CD14-positive monocyte (primary cell): ENCODE measurements around the gene CHKA. TPM values are rescaled to one million over a fixed set of nuclear protein-coding genes. Genes with fewer than 3 reads are reported as not detected.

ENCODE experiments used
- DNase-seq, 3 donors: peaks; one replicate each; pipeline ENCODE4 v3.0.0-alpha.2; 2011 to 2022
- H2AFZ ChIP-seq: 2 replicates; pipeline ENCODE4 v1.6.0; 2012; ENCODE audit warnings: mild to moderate bottlenecking, low read depth, low read length, inconsistent platforms; ENCODE audit not compliant: insufficient read depth, poor library complexity, severe bottlenecking
- H3K27ac ChIP-seq, 2 donors: 1 replicate in 1 of 2; 2 replicates in 1 of 2; pipeline ENCODE4 v1.5.1; 2012 to 2013; ENCODE audit warnings: low read length in 2 of 2, control low read depth in 1 of 2, inconsistent platforms in 1 of 2, low read depth in 1 of 2, mild to moderate bottlenecking in 1 of 2
- H3K27me3 ChIP-seq, 2 donors: one replicate each; pipeline versions ENCODE4 v1.6.0 to v1.6.1; 2011 to 2013; ENCODE audit warnings: low read length in 2 of 2; ENCODE audit not compliant: control insufficient read depth in 2 of 2, insufficient read depth in 2 of 2
- H3K36me3 ChIP-seq, 2 donors: replicated peaks in 1 of 2; 1 replicate in 1 of 2; 2 replicates in 1 of 2; pipeline versions ENCODE4 v1.5.1 to v1.6.1; 2012 to 2013; ENCODE audit warnings: low read length in 2 of 2, control low read depth in 1 of 2, inconsistent platforms in 1 of 2, mild to moderate bottlenecking in 1 of 2; ENCODE audit not compliant: insufficient read depth in 2 of 2, control insufficient read depth in 1 of 2
- H3K4me1 ChIP-seq, 2 donors: 1 replicate in 1 of 2; 2 replicates in 1 of 2; pipeline versions ENCODE4 v1.5.1 to v1.6.1; 2012 to 2013; ENCODE audit warnings: low read length in 2 of 2, control low read depth in 1 of 2, inconsistent platforms in 1 of 2, mild to moderate bottlenecking in 1 of 2, moderate library complexity in 1 of 2; ENCODE audit not compliant: insufficient read depth in 2 of 2, control insufficient read depth in 1 of 2
- H3K4me2 ChIP-seq: replicated peaks from 2 replicates; pipeline ENCODE3; 2012; ENCODE audit warnings: low read length, moderate library complexity, mild to moderate bottlenecking; ENCODE audit not compliant: poor library complexity, severe bottlenecking; ENCODE audit errors: extremely low read depth
- H3K4me3 ChIP-seq, 3 experiments: fragments of 200-600 bp in 1 of 3; sonication (generic) in 1 of 3; replicated peaks in 1 of 3; 1 replicate in 2 of 3; 2 replicates in 1 of 3; pipeline ENCODE4 v1.5.1; 2011 to 2013; ENCODE audit warnings: low read length in 3 of 3, mild to moderate bottlenecking in 3 of 3, control low read depth in 2 of 3, low read depth in 2 of 3, inconsistent platforms in 1 of 3, moderate library complexity in 1 of 3
- H3K79me2 ChIP-seq: 2 replicates; pipeline ENCODE4 v1.6.0; 2012; ENCODE audit warnings: mild to moderate bottlenecking, control low read depth, inconsistent platforms, low read length, moderate library complexity; ENCODE audit not compliant: insufficient read depth
- H3K9ac ChIP-seq: 2 replicates; pipeline ENCODE4 v1.6.0; 2017; ENCODE audit warnings: low read length, mild to moderate bottlenecking; ENCODE audit not compliant: insufficient read depth, poor library complexity, severe bottlenecking
- H3K9me3 ChIP-seq, 2 donors: replicated peaks in 1 of 2; 1 replicate in 1 of 2; 2 replicates in 1 of 2; pipeline versions ENCODE4 v1.5.1 to v1.6.1; 2012 to 2013; ENCODE audit warnings: low read length in 2 of 2, control low read depth in 1 of 2; ENCODE audit not compliant: control insufficient read depth in 1 of 2, insufficient read depth in 1 of 2
- H4K20me1 ChIP-seq: 2 replicates; pipeline ENCODE4 v1.6.0; 2012; ENCODE audit warnings: mild to moderate bottlenecking, low read length, control low read depth, moderate library complexity; ENCODE audit not compliant: insufficient read depth
- H3K27ac Mint-ChIP-seq, 7 donors: one replicate each; pipeline ENCODE4 v1.8.0; 2020; ENCODE audit warnings: mild to moderate bottlenecking in 7 of 7, mixed read lengths in 7 of 7, moderate library complexity in 6 of 7, inconsistent platforms in 2 of 7
- H3K27me3 Mint-ChIP-seq, 3 donors: one replicate each; pipeline ENCODE4 v1.8.0; 2021 to 2022; ENCODE audit warnings: low read depth in 3 of 3, mild to moderate bottlenecking in 3 of 3, mixed read lengths in 3 of 3, moderate library complexity in 3 of 3, inconsistent platforms in 1 of 3
- H3K36me3 Mint-ChIP-seq, 2 donors: one replicate each; pipeline ENCODE4 v1.8.0; 2020; ENCODE audit warnings: mixed read lengths in 2 of 2, inconsistent platforms in 1 of 2, mild to moderate bottlenecking in 1 of 2
- H3K4me1 Mint-ChIP-seq: one replicate; pipeline ENCODE4 v1.8.0; 2020; ENCODE audit warnings: mild to moderate bottlenecking, mixed read lengths
- H3K4me3 Mint-ChIP-seq, 2 donors: one replicate each; pipeline ENCODE4 v1.8.0; 2020; ENCODE audit warnings: mild to moderate bottlenecking in 2 of 2, mixed read lengths in 2 of 2, moderate library complexity in 1 of 2
- H3K9me3 Mint-ChIP-seq, 7 donors: one replicate each; pipeline ENCODE4 v1.8.0; 2020 to 2022; ENCODE audit warnings: mixed read lengths in 7 of 7, mild to moderate bottlenecking in 6 of 7, moderate library complexity in 6 of 7, inconsistent platforms in 2 of 7
- CTCF ChIP-seq: fragments of 200-600 bp; IDR thresholded peaks from one replicate; pipeline ENCODE4 v1.8.0; 2022; ENCODE audit warnings: antibody characterized with exemption, mild to moderate bottlenecking
- WGBS: methylation state at CpG from one replicate; pipeline ENCODE4 v1.1.5; 2013; ENCODE audit warnings: missing lambda C conversion rate; ENCODE audit not compliant: insufficient coverage; 5-methylcytosine and 5-hydroxymethylcytosine counted together
- intact Hi-C, 2 donors: fragments of 100-400 bp; cut with micrococcal nuclease; formaldehyde crosslinking; loops; one replicate each; pipeline versions ENCODE4 v1.15.0 to v1.15.1; 2023
- polyA plus RNA-seq, 3 donors: library from polyadenylated mRNA; depleted of rRNA in 1 of 3; unstranded in 2 of 3; stranded (reverse) in 1 of 3; fragments of 300-500 nt in 2 of 3; fragments of >200 nt in 1 of 3; fragmentation: Illumina TruSeq in 2 of 3; gene quantifications; 1 replicate in 2 of 3; 2 replicates in 1 of 3; pipeline ENCODE4 v1.2.3, GENCODE V29; 2012 to 2021

CHKA gene
- polyA plus RNA-seq, 3 donors: 2.8 to 20.9 (median 5.7) TPM

- Histone ChIP-seq H3K9ac (peak overlapping the region; percentile 70), H3K4me1 (peaks cover 28 to 38% of the 10 kb centered on the region in 2 donors), H3K4me3 (peak overlapping the region; percentile 65 to 81 (median 69)), H3K27me3 (no peaks in the 10 kb centered on the region), H2AFZ (peak overlapping the region; percentile 86), H3K9me3 (no peaks in the 10 kb centered on the region), H3K4me2 (peak overlapping the region; percentile 97), H3K79me2 (peaks cover 31% of the 10 kb centered on the region), H4K20me1 (no peaks in the 10 kb centered on the region), H3K27ac (peak overlapping the region in 1 of 2 donors; percentile 85), H3K36me3 (peaks cover 34 to 41% of the 10 kb centered on the region in 2 donors)
- Mint-ChIP-seq H3K4me1 (peaks cover 36% of the 10 kb centered on the region), H3K27ac (peak overlapping the region; percentile 76 to 93 (median 86)), H3K4me3 (peak overlapping the region; percentile 94 to 98), H3K27me3 (peaks cover 0 to 2% (median 1%) of the 10 kb centered on the region in 3 donors), H3K36me3 (peaks cover 28 to 47% of the 10 kb centered on the region in 2 donors), H3K9me3 (no peaks in the 10 kb centered on the region)
- WGBS: 7% methylated on average over 6 of the region's 10 CpGs
- TF ChIP-seq CTCF: no peak
- intact Hi-C loops: no loop called here
- no peak for DNase-seq
Observed at GRCh38 chr11:68031144-68031464, 90.1 kb downstream of the CHKA start.

GRCh38 chr11:68030318-68031143, 90.7 kb downstream of the CHKA start, which contains the start of gene NDUFS8:
Gene NDUFS8 (plus strand): TSS chr11:68030681. CDS start chr11:68032152, 1,471 bp downstream.
- no peak for TF ChIP-seq CTCF
- peaks cover 30% of the 10 kb centered on the region for H3K79me2 ChIP-seq
- H3K27me3 Mint-ChIP-seq: peaks cover 0 to 1% (median 0%) of the 10 kb centered on the region in 3 donors
- H3K36me3 Mint-ChIP-seq: peaks cover 34 to 49% of the 10 kb centered on the region in 2 donors
- peaks cover 30% of the 10 kb centered on the region for H3K4me1 Mint-ChIP-seq
- no peaks in the 10 kb centered on the region for H3K27me3 ChIP-seq
- H2AFZ ChIP-seq: peak within 1 kb of the TSS; percentile 86
- H3K27ac ChIP-seq: peak within 1 kb of the TSS in 1 of 2 donors; percentile 85
- no peaks in the 10 kb centered on the region for H3K9me3 Mint-ChIP-seq
- peaks cover 2% of the 10 kb centered on the region for H4K20me1 ChIP-seq
- peak within 1 kb of the TSS; percentile 76 to 95 (median 87) for H3K27ac Mint-ChIP-seq
- WGBS: under 1% methylated on average over 45 of the region's 56 CpGs
- H3K9me3 ChIP-seq: no peaks in the 10 kb centered on the region
- peak within 1 kb of the TSS; percentile 65 to 81 (median 69) for H3K4me3 ChIP-seq
- peak within 1 kb of the TSS; percentile 70 for H3K9ac ChIP-seq
- peak within 1 kb of the TSS; percentile 97 for H3K4me2 ChIP-seq
- peaks cover 23 to 32% of the 10 kb centered on the region in 2 donors for H3K4me1 ChIP-seq
- intact Hi-C loops: no loop called here
- peaks cover 40 to 47% of the 10 kb centered on the region in 2 donors for H3K36me3 ChIP-seq
- peak within 1 kb of the TSS; percentile 94 to 98 for H3K4me3 Mint-ChIP-seq
- DNase-seq: peak; percentile 96 to 99 (median 97)
